T-helper 2 cell (primary cell): Measurements from ENCODE around the gene SOCS1.

ENCODE experiments used
- DNase-seq, 5 experiments: peaks; one replicate each; pipeline versions ENCODE4 v3.0.0 to v3.0.0-alpha.2; 2012 to 2022

Gene SOCS1

GRCh38 chr16:11242658-11243057, 13.3 kb downstream of the SOCS1 start:
- no peak for DNase-seq

GRCh38 chr16:11241480-11242204, 14.4 kb downstream of the SOCS1 start:
- DNase-seq: no peak

- no peak for DNase-seq
Observed at GRCh38 chr16:11240636-11241473, 15.1 kb downstream of the SOCS1 start.

GRCh38 chr16:11239644-11240632, 16.1 kb downstream of the SOCS1 start:
- no peak for DNase-seq

- DNase-seq: no peak
Observed at GRCh38 chr16:11238272-11239202, 17.5 kb downstream of the SOCS1 start.

GRCh38 chr16:11236461-11237254, 19.3 kb downstream of the SOCS1 start:
- DNase-seq: no peak

GRCh38 chr16:11235703-11235991, 20.4 kb downstream of the SOCS1 start:
- no peak for DNase-seq

GRCh38 chr16:11234884-11235702, 20.9 kb downstream of the SOCS1 start:
- DNase-seq: no peak

- peak in 3 of 5 experiments; percentile 35 to 77 (median 67) for DNase-seq
Observed at GRCh38 chr16:11233727-11234376, 22.2 kb downstream of the SOCS1 start.

- DNase-seq: peak; percentile 50 to 98 (median 80)
Observed at GRCh38 chr16:11232852-11233726, 22.9 kb downstream of the SOCS1 start.

- no peak for DNase-seq
Observed at GRCh38 chr16:11232302-11232851, 23.6 kb downstream of the SOCS1 start.

- DNase-seq: no peak
Observed at GRCh38 chr16:11231367-11231970, 24.5 kb downstream of the SOCS1 start.

GRCh38 chr16:11229906-11230305, 26.1 kb downstream of the SOCS1 start:
- no peak for DNase-seq

- DNase-seq: no peak
Observed at GRCh38 chr16:11229432-11229831, 26.6 kb downstream of the SOCS1 start.

GRCh38 chr16:11225677-11226549, 30.1 kb downstream of the SOCS1 start:
- no peak for DNase-seq

GRCh38 chr16:11224894-11225676, 30.9 kb downstream of the SOCS1 start:
- peak; percentile 54 to 94 (median 68) for DNase-seq
